HCEC 1CT (cell line): ENCODE results near the gene AURKAIP1.

ENCODE experiments used
- DNase-seq: peaks from one replicate; pipeline ENCODE4 v3.0.0-alpha.2; 2017

Gene AURKAIP1

DNA sequence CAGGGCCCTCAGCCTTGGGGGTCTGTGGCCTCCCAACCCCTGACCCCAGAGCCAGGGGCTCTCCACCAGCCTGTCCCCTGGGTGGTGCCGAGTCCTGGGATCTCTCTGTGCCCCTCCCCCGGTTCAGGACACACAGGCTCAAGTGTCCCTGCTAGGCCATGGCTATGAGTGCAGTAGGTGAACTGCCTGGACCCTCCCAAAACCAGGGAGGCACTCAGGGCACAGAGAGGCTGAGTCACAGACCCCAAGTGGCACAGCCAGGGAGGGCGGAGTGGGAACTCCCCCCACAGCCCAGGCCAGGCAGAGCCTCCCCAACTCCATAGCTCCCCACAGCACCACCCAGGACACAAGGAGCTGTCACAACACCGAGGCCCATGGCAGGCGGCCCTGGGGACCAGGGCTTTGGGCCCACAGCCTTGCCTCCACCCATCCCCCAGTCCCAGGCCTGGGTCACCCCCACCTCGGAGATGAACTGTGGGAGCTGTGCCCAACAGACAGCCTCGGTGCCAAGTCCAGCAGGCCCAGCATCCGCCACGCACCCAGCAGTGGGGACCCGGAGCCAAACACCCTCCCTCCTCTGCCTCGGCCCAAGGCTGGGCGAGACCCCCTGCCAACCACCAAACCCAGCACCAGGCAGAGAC is 29.0 kb downstream of the AURKAIP1 start:
- peak; percentile 1 for DNase-seq

DNA sequence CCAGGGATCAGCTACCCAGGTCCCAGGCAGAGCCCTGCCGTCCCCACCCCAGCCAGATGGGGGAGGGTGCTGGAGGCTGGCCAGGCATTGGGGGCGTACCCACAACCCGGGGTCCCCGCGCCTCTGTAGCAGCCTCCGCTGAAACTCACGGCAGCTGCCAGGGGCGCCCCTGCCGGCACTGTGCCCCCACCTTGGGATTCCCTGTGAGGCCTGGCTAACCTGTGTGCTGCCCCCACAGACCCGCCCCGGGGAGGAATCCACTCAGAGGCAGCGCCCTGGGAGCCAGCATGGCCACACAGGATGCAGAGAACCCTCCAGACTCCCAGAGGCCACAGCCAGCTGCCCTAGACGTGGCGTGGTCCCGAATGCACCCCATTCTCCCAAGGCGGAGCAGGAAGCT is 29.6 kb downstream of the AURKAIP1 start:
- DNase-seq, result peak; percentile 36

DNA sequence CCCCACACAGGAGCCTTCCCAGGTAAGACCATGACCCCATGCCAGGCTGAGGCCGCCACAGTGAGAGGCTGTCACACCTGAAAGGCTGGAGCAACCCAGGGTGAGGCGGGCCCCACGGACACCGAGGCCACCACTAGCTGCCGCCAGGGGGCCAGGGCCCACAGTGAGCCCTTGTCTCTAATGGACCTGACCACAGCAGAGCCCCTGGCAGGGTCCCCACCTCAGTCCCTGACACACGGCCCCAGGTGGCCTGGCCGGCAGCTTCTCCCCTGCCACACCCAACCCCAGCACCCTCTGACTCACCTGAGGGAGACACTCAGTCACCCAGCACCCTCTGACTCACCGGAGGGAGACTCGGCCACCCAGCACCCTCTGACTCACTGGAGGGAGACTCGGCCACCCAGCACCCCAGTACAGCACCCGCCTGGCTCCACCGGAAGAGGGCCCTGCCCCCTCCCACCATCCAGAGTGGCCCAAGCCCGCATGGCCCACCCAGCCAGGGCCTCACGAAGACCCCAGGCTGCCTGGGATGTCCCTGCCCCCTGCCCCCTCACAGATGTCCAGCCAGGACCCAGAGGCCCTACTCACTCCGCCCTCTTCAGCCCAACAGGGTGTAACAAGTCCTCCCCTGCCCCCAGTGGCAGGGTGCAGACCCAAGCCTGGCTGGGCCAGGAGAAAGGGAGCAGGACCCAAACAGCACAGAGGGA is 30.2 kb downstream of the AURKAIP1 start:
- peak; percentile 85 for DNase-seq

- DNase-seq, result no peak
These were observed 31.1 kb downstream of the AURKAIP1 start for GRCh38 chr1:1343811-1344421.

GRCh38 chr1:1342584-1343115 is 32.4 kb downstream of the AURKAIP1 start:
- no peak for DNase-seq

DNA sequence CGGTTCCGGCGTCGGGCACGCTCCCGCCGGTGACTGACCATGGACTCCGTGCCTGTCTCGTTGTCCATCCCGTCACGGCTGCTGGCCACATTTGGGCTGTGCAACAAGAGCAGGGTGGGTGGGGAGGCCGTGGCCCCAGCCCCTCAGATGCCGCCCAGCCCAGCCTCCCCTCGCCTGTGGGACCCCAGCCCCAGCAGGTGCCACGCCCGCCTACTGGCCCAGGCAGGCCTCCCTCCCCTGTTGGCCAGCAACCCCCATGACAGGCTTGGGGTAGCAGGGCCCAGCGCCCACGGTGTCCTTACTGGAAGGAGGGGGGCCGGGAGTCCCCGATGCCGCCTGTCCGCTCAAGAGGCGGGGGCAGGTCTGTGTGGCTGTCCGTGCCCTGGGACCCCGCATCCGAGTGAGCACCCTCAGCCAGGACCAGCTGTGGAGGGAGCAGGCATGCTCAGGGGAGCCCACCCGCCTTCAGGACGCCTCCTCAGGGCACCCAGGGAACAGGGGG is 32.9 kb downstream of the AURKAIP1 start:
- no peak for DNase-seq

GRCh38 chr1:1341549-1342021 is 33.4 kb downstream of the AURKAIP1 start:
- no peak for DNase-seq

GRCh38 chr1:1340791-1341548 is 34.0 kb downstream of the AURKAIP1 start:
- DNase-seq, result no peak

DNA sequence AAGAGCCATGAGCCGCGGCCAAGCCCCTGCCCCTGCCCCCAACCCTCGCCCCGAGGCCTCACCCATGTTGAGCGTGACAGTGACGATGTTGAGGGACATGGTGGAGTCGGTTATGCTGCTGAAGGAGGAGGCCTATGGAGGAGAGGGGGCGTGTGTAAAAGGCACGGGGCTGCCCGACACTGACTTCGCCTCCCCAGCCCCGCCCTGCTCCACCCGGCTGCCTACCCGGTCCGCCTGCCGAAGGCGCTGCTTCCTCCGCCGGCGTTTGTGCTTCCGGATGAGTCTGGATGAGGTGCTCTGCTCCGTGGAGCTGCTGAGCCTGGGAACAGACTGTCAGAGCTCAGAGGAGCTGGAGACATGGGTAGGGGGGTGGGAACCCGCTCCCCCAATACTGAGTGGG is 34.8 kb downstream of the AURKAIP1 start:
- DNase-seq, result no peak

DNA sequence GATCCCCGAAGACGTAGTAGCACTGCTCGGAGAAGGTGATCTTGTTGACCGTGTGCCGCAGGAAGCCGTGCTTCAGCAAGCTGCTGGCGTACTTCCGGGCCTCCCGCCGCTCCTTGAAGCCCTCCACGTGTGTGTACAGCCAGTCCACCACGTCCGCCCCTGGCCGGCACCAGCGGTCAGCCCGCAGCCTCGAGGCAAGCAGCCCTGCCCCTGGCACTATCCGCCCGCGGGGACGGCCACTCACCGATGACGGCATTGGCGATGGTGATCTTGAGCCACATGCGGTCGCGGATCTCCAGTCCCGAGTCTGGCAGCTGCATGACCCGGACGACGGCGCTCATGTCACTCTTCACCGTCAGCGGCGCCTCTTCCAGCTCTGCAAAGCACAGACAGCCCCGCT is 36.7 kb downstream of the AURKAIP1 start:
- DNase-seq, result no peak

DNA sequence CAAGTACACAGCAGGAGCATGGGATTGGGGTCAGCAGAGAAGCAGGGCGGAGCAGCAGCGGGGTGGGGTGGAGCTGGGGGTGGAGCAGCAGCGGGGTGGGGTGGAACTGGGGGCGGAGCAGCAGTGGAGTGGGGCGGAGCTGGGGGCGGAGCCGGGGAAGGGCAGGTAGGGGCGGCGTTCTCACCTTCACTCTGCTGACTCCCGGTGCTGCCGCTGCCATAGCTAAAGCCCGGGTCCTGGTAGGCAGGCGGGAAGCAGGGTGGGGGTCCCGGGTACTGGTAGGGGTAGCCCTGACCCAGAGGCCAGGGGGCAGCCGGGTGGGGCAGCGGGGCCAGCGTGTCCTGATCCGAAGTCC is 37.2 kb downstream of the AURKAIP1 start:
- DNase-seq, result no peak

GRCh38 chr1:1336931-1337792 is 37.8 kb downstream of the AURKAIP1 start:
- no peak for DNase-seq

DNA sequence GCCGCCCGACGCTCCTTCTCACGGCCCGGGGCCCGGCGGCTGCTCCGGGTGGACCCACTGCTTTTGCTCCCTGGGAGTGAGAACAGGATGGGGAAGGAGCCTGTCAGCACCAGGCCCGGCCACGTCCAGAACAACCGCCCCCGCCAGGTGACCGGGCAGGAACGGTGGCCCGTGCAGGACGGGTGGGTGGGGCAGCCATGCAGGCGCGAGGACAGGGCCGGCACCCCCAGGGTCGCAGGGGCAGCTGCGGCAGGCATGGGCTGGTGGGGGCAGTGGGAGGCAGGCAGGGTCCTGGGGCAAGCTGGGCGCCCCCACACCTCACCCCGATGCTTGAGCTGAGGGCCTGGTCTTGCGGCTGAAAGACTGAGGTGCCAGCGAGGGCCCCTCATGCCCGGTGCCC is 38.6 kb downstream of the AURKAIP1 start:
- no peak for DNase-seq

GRCh38 chr1:1335792-1336248 is 39.2 kb downstream of the AURKAIP1 start:
- no peak for DNase-seq

GRCh38 chr1:1335283-1335682 is 39.7 kb downstream of the AURKAIP1 start:
- DNase-seq, result no peak

GRCh38 chr1:1334835-1335234 is 40.2 kb downstream of the AURKAIP1 start:
- no peak for DNase-seq

DNA sequence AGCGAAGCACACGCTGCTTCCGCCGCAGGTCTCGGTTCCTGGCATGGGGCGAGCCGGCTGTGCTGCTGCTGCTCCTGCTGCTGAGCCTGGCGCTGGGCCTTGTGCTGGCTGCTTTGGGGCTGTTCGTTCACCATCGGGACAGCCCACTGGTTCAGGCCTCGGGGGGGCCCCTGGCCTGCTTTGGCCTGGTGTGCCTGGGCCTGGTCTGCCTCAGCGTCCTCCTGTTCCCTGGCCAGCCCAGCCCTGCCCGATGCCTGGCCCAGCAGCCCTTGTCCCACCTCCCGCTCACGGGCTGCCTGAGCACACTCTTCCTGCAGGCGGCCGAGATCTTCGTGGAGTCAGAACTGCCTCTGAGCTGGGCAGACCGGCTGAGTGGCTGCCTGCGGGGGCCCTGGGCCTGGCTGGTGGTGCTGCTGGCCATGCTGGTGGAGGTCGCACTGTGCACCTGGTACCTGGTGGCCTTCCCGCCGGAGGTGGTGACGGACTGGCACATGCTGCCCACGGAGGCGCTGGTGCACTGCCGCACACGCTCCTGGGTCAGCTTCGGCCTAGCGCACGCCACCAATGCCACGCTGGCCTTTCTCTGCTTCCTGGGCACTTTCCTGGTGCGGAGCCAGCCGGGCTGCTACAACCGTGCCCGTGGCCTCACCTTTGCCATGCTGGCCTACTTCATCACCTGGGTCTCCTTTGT is 41.3 kb downstream of the AURKAIP1 start:
- DNase-seq, result no peak

- DNase-seq, result no peak
These were observed 42.1 kb downstream of the AURKAIP1 start for GRCh38 chr1:1332774-1333480.

GRCh38 chr1:1332031-1332755 is 42.8 kb downstream of the AURKAIP1 start:
- DNase-seq, result no peak
